HCT116 (cell line): Measurements from ENCODE around the gene LRP1B.

Experiments used
- POLR2A ChIP-seq: IDR thresholded peaks from 2 replicates; pipeline ENCODE4 v1.7.0; 2011; ENCODE audit warnings: borderline replicate concordance; ENCODE audit not compliant: insufficient read depth, insufficient read length; ENCODE audit errors: extremely low read depth
- ZNF274 ChIP-seq: fragments of 200-500 bp; sonication (Bioruptor generic); IDR thresholded peaks from 2 replicates; pipeline ENCODE4 v1.6.1; 2014; ENCODE audit warnings: mild to moderate bottlenecking, low read depth, low read length, inconsistent platforms

GRCh38 chr2:140759426-140760156 is 1371.2 kb downstream of the LRP1B start:
- no peak for TF ChIP-seq ZNF274
- no peak for TF ChIP-seq POLR2A
